B cell (primary cell): ENCODE data around the gene APOL6.

ENCODE experiments used
- EZH2 ChIP-seq: IDR thresholded peaks from 2 replicates; pipeline ENCODE4 v1.6.1; 2012; ENCODE audit warnings: borderline replicate concordance, low read depth, mild to moderate bottlenecking, moderate library complexity, low read length; ENCODE audit not compliant: insufficient read depth, poor library complexity, severe bottlenecking
- TF ChIP-seq, protein P1 (sequence below): fragments of 200-600 bp; IDR thresholded peaks from one replicate; pipeline ENCODE4 v1.8.0; 2022; ENCODE audit warnings: antibody characterized with exemption, mild to moderate bottlenecking

DNA sequence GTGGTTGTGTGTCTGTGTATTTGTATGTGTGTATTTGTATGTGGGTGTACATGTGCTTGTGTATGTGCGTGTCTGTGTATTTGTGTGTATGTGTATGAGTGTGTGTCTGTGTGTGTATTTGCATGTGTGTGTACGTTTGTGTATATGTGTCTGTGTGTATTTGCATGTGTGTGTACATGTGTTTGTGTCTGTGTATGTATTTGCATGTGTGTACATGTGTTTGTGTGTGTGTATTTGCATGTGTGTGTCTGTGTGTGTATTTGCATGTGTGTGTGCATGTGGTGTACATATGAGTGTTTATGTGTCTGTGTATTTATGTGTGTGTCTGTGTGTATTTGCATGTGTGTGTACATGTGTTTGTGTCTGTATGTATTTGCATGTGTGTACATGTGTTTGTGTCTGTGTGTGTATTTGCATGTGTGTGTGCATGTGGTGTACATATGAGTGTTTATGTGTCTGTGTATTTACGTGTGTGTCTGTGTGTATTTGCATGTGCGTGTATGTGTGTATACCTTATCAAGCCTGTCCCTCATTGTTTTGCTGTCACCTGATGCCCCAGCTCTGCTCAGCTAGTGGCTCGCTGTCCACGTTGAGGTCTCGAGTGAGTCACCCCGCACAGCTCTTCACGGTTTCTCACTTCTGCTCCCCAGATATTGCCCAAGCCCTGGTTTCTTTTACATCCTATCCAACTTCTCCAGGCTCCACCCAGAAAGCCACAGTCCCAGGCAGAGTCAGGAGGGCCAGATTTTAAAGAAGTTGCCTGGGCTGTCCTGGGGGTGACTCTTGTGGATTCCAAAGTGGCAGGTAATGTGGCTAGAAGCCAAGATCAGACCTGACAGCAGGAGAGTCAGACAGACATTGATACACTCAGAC is 46.3 kb upstream of the APOL6 start:
- TF ChIP-seq, protein P1, sequence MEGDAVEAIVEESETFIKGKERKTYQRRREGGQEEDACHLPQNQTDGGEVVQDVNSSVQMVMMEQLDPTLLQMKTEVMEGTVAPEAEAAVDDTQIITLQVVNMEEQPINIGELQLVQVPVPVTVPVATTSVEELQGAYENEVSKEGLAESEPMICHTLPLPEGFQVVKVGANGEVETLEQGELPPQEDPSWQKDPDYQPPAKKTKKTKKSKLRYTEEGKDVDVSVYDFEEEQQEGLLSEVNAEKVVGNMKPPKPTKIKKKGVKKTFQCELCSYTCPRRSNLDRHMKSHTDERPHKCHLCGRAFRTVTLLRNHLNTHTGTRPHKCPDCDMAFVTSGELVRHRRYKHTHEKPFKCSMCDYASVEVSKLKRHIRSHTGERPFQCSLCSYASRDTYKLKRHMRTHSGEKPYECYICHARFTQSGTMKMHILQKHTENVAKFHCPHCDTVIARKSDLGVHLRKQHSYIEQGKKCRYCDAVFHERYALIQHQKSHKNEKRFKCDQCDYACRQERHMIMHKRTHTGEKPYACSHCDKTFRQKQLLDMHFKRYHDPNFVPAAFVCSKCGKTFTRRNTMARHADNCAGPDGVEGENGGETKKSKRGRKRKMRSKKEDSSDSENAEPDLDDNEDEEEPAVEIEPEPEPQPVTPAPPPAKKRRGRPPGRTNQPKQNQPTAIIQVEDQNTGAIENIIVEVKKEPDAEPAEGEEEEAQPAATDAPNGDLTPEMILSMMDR = no peak
- TF ChIP-seq EZH2 = no peak
